Measurements from ENCODE around the gene RNF123. TPM values are rescaled to one million over a fixed set of nuclear protein-coding genes. Genes with fewer than 3 reads are reported as not detected.

The RNF123 gene
- total RNA-seq, 4 donors from 2014 or later = 14.7 to 23.7 (median 19.7) TPM

DNA sequence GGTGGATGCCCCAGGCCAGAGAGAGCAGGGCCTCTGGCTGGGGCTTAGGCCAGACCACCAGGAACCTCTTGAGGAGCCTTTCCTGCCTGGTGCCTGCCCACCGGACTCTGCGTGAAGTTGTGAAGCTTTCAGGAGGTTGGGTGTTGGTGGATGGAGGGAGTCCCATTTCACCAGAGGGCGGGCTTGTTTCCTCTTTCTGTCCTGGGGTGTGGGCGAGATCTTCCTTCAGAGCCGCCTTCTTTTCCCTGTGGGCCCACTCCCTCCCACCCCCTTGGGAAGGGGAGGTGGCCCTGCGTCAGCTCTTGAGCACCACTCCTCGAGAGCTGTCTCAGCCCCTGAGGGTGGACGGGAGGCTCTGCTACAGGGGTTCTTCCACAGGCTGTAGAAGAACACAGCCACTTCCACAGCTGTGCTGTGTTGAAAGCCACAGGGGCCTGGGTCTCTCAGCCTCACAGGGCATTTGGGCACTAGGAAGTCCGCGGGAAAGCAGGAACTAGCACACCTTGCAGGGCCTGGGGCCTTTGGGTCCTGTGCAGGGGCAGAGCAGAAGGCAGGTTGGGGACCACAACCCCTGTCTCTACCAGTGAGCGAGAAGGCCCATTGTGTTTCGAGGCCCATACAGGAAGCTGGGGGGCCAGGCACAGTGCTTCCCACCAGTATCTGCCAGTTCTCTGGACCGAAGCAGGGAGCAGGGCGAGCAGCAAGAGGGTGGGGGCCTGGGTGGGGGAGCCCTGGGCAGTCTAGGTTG is 28.0 kb downstream of the RNF123 start:
- TF ChIP-seq, protein P1, sequence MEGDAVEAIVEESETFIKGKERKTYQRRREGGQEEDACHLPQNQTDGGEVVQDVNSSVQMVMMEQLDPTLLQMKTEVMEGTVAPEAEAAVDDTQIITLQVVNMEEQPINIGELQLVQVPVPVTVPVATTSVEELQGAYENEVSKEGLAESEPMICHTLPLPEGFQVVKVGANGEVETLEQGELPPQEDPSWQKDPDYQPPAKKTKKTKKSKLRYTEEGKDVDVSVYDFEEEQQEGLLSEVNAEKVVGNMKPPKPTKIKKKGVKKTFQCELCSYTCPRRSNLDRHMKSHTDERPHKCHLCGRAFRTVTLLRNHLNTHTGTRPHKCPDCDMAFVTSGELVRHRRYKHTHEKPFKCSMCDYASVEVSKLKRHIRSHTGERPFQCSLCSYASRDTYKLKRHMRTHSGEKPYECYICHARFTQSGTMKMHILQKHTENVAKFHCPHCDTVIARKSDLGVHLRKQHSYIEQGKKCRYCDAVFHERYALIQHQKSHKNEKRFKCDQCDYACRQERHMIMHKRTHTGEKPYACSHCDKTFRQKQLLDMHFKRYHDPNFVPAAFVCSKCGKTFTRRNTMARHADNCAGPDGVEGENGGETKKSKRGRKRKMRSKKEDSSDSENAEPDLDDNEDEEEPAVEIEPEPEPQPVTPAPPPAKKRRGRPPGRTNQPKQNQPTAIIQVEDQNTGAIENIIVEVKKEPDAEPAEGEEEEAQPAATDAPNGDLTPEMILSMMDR (IDR thresholded peaks at IDR 0.05; ENCODE audit: low read depth) = no peak

DNA sequence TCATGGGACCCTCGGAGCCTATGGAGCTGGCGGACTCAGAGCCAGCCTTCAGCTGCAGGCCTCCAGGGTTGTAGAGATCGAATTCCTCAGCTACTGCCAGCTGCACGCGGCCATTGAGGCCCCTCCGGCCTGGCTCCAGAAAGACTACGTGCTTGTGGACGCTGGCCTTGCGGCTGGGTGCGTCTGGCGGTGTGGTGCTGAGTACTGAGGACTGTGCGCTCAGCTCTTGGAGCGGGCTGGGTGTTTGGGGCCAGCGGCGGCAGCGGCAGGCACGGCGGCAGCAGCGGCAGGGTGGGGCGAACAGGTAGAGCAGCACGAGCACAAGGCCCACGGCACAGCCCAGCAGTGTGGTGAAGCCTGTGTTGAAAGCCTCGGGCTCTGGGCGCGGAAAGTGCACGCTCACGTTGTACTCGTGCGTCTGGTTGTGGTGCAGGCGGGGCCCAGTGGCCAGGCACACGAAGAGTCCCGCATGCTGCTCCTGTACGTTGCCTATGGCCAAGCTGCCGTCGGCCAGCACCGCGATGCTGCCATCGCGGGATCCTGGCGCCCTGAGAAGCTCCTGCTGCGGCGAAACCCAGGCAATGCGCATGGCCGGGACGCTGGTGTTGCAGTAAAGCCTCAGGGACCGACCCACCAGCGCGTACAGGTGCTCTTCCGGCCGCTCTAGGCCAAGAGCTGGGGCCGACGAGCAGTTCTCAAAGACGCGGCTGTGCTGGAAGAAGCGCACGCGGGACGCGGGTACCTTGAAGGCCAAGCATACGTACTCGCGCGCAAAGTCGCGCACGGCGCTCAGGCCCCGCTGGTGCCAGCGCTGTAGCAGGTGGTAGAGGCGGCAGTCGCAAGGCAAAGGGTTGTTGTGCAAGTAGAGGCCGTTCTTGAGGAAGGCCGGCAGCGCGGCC is 28.9 kb downstream of the RNF123 start:
- TF ChIP-seq, protein P1 (IDR thresholded peaks at IDR 0.05; ENCODE audit: low read depth) = no peak

DNA sequence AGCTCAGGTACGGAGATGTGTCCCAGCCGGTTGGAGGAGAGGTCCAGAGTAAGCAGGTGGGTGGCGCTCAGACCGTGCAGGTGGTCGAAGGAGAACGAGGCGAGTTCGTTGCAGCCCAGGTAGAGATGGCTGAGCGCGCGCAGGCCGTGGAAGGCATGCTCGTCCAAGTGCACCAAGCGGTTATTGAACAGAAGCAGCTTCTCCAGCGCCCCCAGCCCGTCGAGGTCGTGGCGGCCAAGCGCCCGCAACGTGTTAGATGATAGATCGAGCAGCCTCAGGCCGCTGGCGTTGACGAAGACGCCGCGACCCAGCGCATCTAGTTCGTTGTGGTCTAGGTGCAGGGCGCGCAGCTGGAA is 29.5 kb downstream of the RNF123 start:
- TF ChIP-seq, protein P1 (IDR thresholded peaks at IDR 0.05; ENCODE audit: low read depth) = no peak

DNA sequence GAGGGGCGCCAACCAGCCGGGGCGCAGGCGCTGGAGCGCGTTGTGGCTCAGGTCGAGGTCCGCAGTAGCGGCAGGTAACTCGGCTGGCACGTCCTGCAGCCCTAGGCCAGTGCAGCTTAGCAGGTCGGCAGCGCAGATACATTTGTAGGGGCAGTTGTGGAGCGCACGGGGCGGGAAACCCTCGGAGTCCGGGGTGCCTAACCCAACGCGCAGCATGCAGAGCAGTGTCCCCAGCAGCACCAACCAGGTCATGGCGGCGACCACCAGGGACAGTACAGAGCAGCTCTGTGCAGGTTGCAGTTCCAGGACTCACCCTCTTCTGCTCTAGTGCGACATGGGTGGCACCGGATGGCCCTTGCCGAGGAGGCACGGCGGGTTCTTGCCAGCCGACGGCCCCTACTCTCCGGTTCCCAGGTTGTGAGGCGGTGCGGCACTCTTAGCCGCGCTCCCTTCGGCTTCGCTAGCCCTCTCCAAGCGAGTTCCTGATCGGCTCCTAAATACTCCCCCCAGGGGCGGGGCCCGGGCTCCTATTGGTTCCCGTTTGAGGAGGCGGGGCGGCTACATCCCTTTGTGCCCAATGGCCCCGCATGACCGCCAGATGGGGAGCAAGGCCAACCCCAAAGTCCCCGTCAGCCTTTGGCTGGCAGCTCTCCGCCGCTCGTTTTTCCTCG is 30.0 kb downstream of the RNF123 start, which contains the start of gene AMIGO3:
AMIGO3 (minus strand) TSS at position 471 of the 671 bp plus-strand sequence; CDS start at position 252, 219 bp downstream.
- TF ChIP-seq, protein P1 (IDR thresholded peaks at IDR 0.05; ENCODE audit: low read depth) = no peak

GRCh38 chr3:49720855-49721595 is 31.7 kb downstream of the RNF123 start:
- TF ChIP-seq, protein P1 (IDR thresholded peaks at IDR 0.05; ENCODE audit: low read depth) = no peak

DNA sequence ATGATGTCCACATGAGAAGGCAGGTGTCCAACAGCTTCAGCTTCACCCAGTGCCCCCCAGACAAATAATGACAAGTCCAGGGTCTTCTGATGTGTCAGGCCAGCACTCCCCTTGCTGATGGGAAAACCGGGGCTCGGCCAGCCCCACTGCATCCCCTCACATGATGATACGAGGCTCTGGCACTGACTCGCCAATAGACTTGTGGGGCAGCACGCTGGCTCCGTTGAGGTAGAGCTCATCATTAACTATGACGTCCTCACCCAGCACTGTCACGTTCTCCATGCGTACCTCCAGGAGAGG is 32.2 kb downstream of the RNF123 start:
- TF ChIP-seq, protein P1 (IDR thresholded peaks at IDR 0.05; ENCODE audit: low read depth) = no peak
